Stimulated activated naive CD8-positive, alpha-beta T cell treated with anti-CD3 and anti-CD28 coated beads, Interleukin-15, Interleukin-2, amounts not matched to agents 100 ng/mL and 50 ng/mL, for 24 hours (primary cell): ENCODE data around the gene CEACAM20.
"Not testable (repeated sequence)": the region's sequence is repeated elsewhere in the genome, so short reads cannot be mapped to it uniquely, and the experiment has no call there.

Experiments
- H3K27ac Mint-ChIP-seq: one replicate; pipeline ENCODE4 v1.8.0; 2021; ENCODE audit warnings: mild to moderate bottlenecking, mixed read lengths
- H3K27me3 Mint-ChIP-seq: one replicate; pipeline ENCODE4 v1.8.0; 2021; ENCODE audit warnings: mixed read lengths
- H3K36me3 Mint-ChIP-seq: one replicate; pipeline ENCODE4 v1.8.0; 2021; ENCODE audit warnings: low read depth, mixed read lengths
- H3K4me1 Mint-ChIP-seq: one replicate; pipeline ENCODE4 v1.8.0; 2021; ENCODE audit warnings: low read depth, mixed read lengths
- H3K4me3 Mint-ChIP-seq: one replicate; pipeline ENCODE4 v1.8.0; 2021; ENCODE audit warnings: mild to moderate bottlenecking, mixed read lengths
- H3K9me3 Mint-ChIP-seq: one replicate; pipeline ENCODE4 v1.8.0; 2021; ENCODE audit warnings: mixed read lengths

CEACAM20 gene

DNA sequence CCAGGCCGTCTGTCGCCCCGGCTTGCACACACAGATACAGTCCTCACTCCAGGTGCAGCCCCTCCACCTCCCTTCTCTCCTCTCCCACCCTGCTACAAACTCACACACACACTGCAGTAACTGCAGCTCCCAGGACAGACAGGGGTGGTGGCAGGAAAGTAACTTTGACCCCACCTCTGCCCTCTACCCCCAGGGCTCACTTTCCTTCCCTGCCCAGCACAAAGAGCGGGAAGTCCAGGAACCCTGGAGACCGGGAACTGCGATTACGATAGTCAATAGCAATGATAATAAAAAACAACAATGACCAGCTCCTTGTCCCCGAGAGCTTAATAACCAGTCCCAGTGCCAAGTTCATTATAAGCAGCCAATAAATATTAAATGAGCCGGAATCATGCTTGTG, at the start of gene CEACAM20:
Gene CEACAM20, minus strand, starts transcription at position 140 of the 400 bp plus-strand sequence. CDS start 166 bp downstream, outside the sequence.
- Mint-ChIP-seq H3K27ac (no peak within 1 kb of the TSS), H3K36me3 (no peaks in the 10 kb centered on the region), H3K9me3 (peaks cover 3% of the 10 kb centered on the region), H3K4me1 (no peaks in the 10 kb centered on the region), H3K27me3 (peaks cover 4% of the 10 kb centered on the region), H3K4me3 (no peak within 1 kb of the TSS)

DNA sequence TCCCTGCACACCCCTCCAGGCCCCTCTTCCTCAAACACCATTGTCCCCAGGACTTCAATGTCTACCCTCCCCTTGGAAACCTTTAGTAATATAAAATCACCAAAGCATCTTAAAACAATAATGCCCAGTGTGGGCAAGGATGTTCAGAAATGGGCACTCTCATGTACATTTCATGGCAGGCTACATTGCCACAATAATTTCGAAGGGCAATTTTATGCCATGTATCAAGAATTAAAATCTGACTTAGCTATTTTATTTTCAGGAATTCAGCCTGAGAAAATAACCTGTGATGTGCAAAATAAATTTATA, 48.0 kb upstream of the CEACAM20 start:
- no peak overlapping the region for H3K4me3 Mint-ChIP-seq
- H3K36me3 Mint-ChIP-seq = no peaks in the 10 kb centered on the region
- H3K27ac Mint-ChIP-seq = no peak overlapping the region
- no peaks in the 10 kb centered on the region for H3K4me1 Mint-ChIP-seq
- H3K9me3 Mint-ChIP-seq = no peaks in the 10 kb centered on the region
- peaks cover 3% of the 10 kb centered on the region for H3K27me3 Mint-ChIP-seq

DNA sequence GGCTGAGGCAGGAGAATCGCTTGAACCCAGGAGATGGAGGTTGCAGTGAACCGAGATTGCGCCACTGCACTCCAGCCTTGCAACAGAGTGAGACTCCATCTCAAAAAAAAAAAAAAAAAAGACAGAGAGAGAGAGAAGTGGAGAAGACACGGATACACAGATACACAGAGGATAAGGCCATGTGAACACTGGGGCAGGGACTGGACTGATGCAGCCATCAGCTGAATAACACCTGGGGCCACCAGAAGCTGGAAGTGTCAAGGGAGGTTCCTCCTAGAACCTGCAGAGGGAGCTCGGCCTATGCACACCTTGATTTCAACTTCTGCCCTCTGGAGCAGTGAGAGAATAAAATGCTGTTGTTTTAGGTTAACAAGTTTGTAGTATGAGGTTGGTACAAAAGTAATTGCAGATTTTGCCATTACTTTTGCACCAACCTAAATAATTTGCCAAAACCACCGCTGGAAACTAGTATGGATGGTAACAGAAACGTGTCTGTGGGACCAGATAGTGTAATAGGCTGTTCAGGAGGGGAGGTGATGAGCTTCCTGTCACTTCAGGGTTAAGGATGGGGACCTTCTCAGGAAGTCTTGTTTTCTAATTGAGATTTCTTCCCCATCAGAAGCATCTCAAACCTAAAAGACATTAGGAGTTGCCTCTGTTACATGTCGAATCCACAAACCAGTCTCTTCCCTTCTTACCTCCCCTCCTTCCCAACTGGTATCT, 47.5 kb upstream of the CEACAM20 start:
- Mint-ChIP-seq H3K4me3 (no peak overlapping the region), H3K27me3 (no peaks in the 10 kb centered on the region), H3K4me1 (no peaks in the 10 kb centered on the region), H3K27ac (no peak overlapping the region), H3K9me3 (no peaks in the 10 kb centered on the region), H3K36me3 (no peaks in the 10 kb centered on the region)

DNA sequence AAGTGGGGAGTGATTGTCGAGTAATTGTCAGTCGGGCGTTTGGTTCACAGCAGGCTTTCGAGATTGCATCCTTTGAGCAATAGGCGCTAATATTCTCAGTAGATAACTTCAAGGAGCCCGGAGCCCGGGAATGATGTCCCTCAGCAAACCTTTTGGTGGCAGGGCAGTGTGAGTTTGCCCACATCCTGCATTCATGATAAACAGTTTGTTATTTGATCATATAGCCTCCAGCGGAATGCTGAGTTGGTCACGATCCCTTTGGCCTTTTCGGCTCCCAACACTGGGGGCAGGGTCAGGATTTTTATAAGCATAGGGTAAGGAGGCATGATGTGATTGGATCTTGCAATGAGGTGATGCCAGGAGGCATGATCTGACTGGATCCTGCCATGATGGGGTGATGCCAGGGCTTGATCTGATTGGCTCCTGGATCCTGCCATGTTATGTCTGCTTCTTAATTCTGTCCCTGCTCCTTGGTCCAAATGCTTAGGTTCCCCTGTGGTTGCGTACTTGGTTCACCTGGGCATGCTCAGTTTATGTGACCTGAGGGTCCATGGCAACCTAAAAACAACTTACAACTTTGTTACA, 45.7 kb upstream of the CEACAM20 start:
- Mint-ChIP-seq H3K36me3 (no peaks in the 10 kb centered on the region), H3K27me3 (peaks cover 2% of the 10 kb centered on the region), H3K4me3 (no peak overlapping the region), H3K4me1 (no peaks in the 10 kb centered on the region), H3K9me3 (no peaks in the 10 kb centered on the region), H3K27ac (no peak overlapping the region)

DNA sequence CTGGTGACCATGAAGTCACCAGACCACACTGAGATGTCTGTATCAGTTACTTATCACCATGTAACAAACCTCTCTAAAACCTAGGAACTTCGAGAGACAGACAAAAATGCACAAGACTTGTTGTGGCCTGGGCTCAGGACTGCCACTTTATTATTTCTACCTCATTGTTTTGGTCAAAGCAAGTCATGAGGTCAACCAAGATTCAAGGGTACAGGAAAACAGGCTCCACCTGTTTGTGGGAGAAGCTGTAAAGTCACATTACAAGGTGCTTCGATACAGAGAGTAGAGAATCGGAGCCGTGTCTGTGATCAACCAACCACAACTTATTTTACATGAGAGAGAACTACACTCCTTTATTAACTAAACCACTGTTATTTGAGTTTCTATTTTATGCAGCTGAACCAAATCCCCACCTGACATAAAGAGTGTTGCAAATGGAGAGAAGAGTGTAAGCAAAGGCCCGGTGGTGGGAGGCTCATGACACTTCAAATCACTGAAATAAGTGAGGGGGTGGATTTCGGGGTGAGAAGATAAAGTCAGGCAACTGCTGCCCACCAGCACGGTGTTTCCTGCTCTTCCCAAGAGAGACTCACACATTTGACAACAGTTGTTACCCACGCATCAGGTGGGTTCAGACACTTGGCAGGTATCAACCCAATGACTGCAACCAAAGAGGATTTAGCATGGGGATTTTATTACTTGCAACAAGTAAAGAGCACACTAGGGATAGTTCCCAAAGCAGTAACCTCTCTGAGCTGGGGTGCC, 44.9 kb upstream of the CEACAM20 start:
- Mint-ChIP-seq H3K36me3 (no peaks in the 10 kb centered on the region), H3K9me3 (no peaks in the 10 kb centered on the region), H3K4me3 (no peak overlapping the region), H3K27ac (no peak overlapping the region), H3K4me1 (no peaks in the 10 kb centered on the region), H3K27me3 (peaks cover 6% of the 10 kb centered on the region)

DNA sequence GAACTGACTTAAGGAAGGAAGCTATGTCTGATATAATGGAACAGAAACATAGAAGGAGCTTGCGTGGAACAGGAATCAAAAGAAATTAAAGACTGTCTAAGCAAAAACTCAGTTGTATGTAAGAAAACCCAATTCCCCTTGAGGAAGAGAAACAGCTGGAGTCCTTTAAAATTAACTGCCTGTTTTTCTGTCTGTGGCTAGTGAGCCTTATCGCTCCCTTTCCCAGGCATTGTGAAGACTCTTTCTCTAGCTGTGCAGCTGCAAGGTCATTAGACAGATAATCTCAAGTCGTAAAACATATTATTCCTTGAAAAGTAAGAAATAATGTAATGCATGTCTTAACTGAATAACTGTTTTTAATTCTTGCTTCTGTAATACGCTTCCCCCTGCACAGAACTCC, 44.2 kb upstream of the CEACAM20 start:
- no peak overlapping the region for H3K27ac Mint-ChIP-seq
- peaks cover 9% of the 10 kb centered on the region for H3K27me3 Mint-ChIP-seq
- H3K4me3 Mint-ChIP-seq = no peak overlapping the region
- no peaks in the 10 kb centered on the region for H3K9me3 Mint-ChIP-seq
- no peaks in the 10 kb centered on the region for H3K36me3 Mint-ChIP-seq
- H3K4me1 Mint-ChIP-seq = no peaks in the 10 kb centered on the region

DNA sequence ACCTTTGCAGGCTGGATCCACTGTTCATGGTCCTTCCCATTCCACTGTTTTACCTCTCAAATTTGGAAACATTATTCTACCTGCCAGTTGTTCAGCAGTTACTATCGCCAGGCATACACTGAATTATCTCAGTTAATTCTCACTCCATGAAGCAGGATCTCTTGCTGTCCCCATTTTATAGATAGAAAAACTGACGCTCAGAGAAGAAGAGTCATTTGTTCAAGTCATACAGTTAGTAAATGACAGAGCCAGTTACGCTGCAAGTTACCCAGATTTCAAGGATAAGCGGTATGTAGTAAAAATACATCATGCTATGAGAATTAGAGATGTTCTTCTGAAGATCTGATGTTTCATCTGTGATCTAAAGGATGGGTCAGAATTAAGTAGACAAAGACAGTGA, 43.7 kb upstream of the CEACAM20 start:
- Mint-ChIP-seq H3K9me3 (no peaks in the 10 kb centered on the region), H3K27ac (no peak overlapping the region), H3K36me3 (no peaks in the 10 kb centered on the region), H3K4me3 (no peak overlapping the region), H3K27me3 (peaks cover 9% of the 10 kb centered on the region), H3K4me1 (no peaks in the 10 kb centered on the region)

DNA sequence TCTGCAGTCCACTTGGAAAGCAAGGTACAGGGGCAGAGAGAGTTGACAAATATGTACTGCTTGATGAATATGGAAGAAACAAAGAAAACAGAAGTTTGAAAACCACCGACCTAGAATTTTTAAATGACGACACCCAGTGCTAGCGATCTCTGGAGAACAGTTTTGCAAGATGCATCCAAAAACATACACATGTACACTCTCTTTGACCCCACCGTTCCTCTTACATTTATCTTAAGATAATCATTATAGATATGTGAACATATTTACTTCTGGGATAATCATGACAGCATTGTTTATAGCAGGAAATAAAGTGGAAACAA, 43.1 kb upstream of the CEACAM20 start:
- Mint-ChIP-seq H3K27ac (no peak overlapping the region), H3K4me1 (no peaks in the 10 kb centered on the region), H3K36me3 (no peaks in the 10 kb centered on the region), H3K27me3 (peaks cover 13% of the 10 kb centered on the region), H3K9me3 (no peaks in the 10 kb centered on the region), H3K4me3 (no peak overlapping the region)

DNA sequence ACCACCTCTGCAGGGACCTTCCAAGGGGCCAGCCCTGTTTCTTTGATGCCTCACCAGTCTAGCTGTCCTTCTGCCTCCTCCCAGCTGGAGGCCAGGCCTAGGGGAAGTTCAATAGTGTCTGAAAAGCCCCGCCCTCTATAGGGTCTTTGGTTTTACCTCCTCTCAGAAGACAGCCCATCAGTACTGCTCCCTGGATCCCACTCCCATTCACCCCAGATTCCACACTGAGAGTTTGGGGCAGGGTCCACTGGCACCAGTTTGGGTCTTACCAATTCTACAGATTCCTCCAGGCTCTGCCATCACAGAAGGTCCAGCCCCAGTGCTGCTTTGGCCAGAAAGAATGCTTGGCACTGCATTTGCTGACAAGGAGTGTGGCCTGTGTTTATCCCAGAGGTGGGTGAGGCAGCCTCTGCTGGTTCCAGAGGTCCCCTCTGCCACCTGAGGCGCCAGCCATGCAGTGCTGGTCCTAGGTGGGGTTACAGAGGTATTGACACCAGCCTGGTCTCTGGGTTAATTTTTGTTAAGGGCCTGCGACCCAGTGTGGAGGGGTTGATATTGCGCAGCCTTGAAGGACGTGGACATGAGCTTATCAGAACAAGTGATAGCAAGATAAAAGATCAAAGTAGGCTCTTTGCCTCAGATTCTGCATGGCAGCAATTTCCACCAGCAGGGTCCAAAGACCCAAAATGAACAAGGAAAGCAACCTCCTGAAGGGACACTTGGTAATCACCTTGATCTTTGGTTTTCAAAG, 42.5 kb upstream of the CEACAM20 start:
- H3K27me3 Mint-ChIP-seq = peaks cover 13% of the 10 kb centered on the region

DNA sequence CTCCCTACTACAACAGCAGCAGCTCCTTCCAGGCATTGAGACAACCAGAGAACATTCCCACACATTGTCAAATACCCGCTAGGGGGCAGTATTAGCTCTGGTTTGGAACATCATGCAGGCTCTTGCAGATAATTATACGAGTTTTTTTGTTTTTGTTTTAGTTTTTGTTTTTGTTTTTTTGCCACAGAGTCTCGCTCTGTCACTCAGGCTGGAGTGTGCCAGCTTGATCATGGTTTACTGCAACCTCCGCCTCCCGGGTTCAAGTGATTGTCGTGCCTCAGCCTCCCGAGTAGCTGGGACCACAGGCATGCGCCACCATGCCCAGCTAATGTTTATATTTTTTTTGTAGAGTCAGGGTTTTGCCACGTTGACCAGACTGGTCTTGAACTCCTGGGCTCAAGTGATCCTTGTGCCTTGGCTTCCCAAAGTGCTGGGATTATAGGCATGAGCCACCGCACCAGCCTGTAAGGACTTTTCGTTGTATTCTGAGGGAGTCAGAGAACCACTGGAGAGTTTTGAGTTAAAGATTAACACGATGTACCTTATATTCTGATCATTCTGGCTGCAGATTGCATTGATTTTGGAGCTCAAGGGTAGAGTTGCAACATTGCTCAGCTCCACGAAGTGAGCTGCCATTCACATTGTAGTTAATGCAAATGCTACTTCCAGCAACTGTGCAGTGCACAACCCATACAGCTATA, 41.7 kb upstream of the CEACAM20 start:
- H3K27me3 Mint-ChIP-seq = peaks cover 13% of the 10 kb centered on the region
- H3K36me3 Mint-ChIP-seq = no peaks in the 10 kb centered on the region
- H3K4me3 Mint-ChIP-seq = no peak overlapping the region
- H3K4me1 Mint-ChIP-seq = no peaks in the 10 kb centered on the region
- H3K9me3 Mint-ChIP-seq = no peaks in the 10 kb centered on the region
- no peak overlapping the region for H3K27ac Mint-ChIP-seq

More for the DNA sequence above, 42.5 kb upstream of the CEACAM20 start:
- no peaks in the 10 kb centered on the region for H3K36me3 Mint-ChIP-seq
- H3K27ac Mint-ChIP-seq = no peak overlapping the region
- no peak overlapping the region for H3K4me3 Mint-ChIP-seq
- H3K4me1 Mint-ChIP-seq = no peaks in the 10 kb centered on the region
- H3K9me3 Mint-ChIP-seq = no peaks in the 10 kb centered on the region

DNA sequence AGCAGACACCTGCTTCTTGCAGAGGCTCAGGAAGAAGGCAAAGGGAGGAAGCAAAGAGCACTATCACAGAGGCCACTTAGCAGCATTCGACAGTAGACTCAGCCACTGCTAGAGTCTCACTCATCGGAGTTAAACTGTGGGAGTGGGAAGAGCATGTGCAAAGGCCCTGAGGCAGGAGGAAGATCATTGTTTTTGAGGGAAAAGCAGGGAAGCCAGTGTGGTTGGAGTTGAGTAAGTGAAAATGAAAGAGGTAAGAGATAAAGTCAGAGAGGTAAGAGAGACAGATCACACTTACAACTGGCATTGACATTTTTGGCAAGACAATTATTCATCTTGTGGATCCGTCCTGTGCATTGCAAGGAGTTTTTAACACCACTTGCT, 41.1 kb upstream of the CEACAM20 start:
- H3K4me1 Mint-ChIP-seq = no peaks in the 10 kb centered on the region
- no peak overlapping the region for H3K4me3 Mint-ChIP-seq
- H3K36me3 Mint-ChIP-seq = no peaks in the 10 kb centered on the region

DNA sequence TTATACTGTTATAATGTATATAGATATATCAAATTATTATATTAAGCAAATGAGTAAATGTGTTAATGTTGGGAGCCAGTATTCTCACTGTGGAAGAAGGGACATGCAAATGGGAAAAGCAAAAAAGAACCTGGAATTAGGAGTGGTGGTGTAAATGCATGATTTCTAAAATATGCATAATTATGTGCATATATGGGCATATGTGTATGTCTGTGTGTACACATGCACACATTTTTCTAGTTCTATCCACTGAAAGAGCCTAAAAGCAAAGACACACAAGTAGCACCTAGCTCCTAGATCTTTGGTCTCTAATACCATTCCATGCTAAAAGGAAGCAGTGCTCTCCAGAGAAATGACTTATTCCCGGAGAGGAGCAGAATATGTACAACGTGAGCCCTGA, 38.3 kb upstream of the CEACAM20 start:
- Mint-ChIP-seq H3K4me3 (no peak overlapping the region), H3K36me3 (no peaks in the 10 kb centered on the region), H3K27ac (no peak overlapping the region), H3K9me3 (no peaks in the 10 kb centered on the region), H3K4me1 (no peaks in the 10 kb centered on the region), H3K27me3 (peaks cover 22% of the 10 kb centered on the region)

More for the DNA sequence above, 41.1 kb upstream of the CEACAM20 start:
- Mint-ChIP-seq H3K27ac (no peak overlapping the region), H3K9me3 (no peaks in the 10 kb centered on the region), H3K27me3 (peaks cover 15% of the 10 kb centered on the region)

DNA sequence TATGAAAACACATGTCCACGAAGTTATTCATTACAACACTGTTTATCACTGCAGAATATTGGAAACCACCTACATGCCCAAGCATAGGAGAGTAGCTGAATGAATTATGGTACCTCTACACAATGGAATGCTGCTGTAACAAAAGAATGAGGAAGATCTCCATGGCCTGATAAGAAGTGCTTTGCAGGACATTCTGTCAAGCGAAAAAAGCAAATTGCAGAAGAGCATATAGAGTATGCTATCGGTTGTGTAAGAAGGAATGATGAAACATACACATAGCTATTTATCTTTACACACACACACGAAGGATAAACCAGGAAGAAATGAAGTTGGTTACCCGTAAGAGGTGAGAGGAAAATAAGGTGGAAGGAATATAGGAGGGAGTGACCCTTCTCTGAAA, 37.5 kb upstream of the CEACAM20 start:
- Mint-ChIP-seq H3K4me3 (no peak overlapping the region), H3K9me3 (no peaks in the 10 kb centered on the region), H3K27me3 (peaks cover 22% of the 10 kb centered on the region), H3K4me1 (no peaks in the 10 kb centered on the region), H3K27ac (no peak overlapping the region), H3K36me3 (no peaks in the 10 kb centered on the region)

DNA sequence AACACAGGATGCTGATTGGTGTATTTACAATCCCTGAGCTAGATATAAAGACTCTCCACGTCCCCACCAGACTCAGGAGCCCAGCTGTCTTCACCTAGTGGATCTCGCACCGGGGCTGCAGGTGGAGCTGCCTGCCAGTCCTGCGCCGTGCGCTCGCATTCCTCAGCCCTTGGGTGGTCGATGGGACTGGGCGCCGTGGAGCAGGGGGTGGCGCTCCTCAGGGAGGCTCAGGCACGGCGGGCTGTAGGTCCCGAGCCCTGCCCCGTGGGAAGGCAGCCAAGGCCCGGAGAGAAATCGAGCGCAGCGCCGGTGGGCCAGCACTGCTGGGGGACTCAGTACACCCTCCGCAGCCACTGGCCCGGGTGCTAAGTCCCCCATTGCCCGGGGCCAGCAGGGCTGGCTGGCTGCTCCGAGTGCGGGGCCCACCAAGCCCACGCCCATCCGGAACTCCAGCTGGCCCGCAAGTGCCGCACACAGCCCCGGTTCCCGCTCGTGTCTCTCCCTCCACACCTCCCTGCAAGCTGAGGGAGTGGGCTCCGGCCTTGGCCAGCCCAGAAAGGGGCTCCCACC, 33.7 kb upstream of the CEACAM20 start:
- H3K9me3 Mint-ChIP-seq, H3K27ac Mint-ChIP-seq, H3K4me1 Mint-ChIP-seq, H3K4me3 Mint-ChIP-seq, H3K36me3 Mint-ChIP-seq: not testable (repeated sequence)
- H3K27me3 Mint-ChIP-seq = peaks cover 16% of the 10 kb centered on the region
